Upper lobe of left lung (tissue), 4 donors: ENCODE data around the gene TACC2.

Source experiments
- POLR2A ChIP-seq, 4 donors: fragments of 450-650 bp; IDR thresholded peaks; one replicate each; pipeline ENCODE4 v1.5.1; 2016 to 2017; ENCODE audit warnings: antibody characterized with exemption in 4 of 4, mild to moderate bottlenecking in 2 of 4
- POLR2AphosphoS5 ChIP-seq, 2 donors: sonication (generic); formaldehyde crosslinking; IDR thresholded peaks; one replicate each; pipeline ENCODE4 v1.5.1; 2017; ENCODE audit warnings: antibody characterized with exemption in 2 of 2
- TF ChIP-seq, protein P1 (sequence below), 6 experiments: fragments of 450-650 bp in 4 of 6; fragments of 200-600 bp in 2 of 6; sonication (generic) in 2 of 6; IDR thresholded peaks; one replicate each; pipeline ENCODE4 v1.5.1; 2016 to 2019; ENCODE audit warnings: antibody characterized with exemption in 6 of 6

DNA sequence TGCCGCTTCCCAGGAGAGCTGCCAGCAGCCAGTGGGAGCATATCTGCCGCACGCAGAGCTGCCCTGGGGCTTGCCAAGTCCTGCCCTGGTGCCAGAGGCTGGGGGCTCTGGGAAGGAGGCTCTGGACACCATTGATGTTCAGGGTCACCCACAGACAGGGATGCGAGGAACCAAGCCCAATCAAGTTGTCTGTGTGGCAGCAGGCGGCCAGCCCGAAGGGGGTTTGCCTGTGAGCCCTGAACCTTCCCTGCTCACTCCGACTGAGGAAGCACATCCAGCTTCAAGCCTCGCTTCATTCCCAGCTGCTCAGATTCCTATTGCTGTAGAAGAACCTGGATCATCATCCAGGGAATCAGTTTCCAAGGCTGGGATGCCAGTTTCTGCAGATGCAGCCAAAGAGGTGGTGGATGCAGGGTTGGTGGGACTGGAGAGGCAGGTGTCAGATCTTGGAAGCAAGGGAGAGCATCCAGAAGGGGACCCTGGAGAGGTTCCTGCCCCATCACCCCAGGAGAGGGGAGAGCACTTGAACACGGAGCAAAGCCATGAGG lies 94.6 kb downstream of the TACC2 start:
- TF ChIP-seq, protein P1, sequence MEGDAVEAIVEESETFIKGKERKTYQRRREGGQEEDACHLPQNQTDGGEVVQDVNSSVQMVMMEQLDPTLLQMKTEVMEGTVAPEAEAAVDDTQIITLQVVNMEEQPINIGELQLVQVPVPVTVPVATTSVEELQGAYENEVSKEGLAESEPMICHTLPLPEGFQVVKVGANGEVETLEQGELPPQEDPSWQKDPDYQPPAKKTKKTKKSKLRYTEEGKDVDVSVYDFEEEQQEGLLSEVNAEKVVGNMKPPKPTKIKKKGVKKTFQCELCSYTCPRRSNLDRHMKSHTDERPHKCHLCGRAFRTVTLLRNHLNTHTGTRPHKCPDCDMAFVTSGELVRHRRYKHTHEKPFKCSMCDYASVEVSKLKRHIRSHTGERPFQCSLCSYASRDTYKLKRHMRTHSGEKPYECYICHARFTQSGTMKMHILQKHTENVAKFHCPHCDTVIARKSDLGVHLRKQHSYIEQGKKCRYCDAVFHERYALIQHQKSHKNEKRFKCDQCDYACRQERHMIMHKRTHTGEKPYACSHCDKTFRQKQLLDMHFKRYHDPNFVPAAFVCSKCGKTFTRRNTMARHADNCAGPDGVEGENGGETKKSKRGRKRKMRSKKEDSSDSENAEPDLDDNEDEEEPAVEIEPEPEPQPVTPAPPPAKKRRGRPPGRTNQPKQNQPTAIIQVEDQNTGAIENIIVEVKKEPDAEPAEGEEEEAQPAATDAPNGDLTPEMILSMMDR (IDR thresholded peaks at IDR 0.05), result no peak
- TF ChIP-seq POLR2A (IDR thresholded peaks at IDR 0.05), result no peak
- TF ChIP-seq POLR2AphosphoS5 (IDR thresholded peaks at IDR 0.05), result no peak
